Caco-2 (cell line): Measurements from ENCODE around the gene MTARC1. TPM values are rescaled to one million over a fixed set of nuclear protein-coding genes. Genes with fewer than 3 reads are reported as not detected.

Source experiments
- Bru-seq: library from RNA; stranded (reverse); fragments of 400-500 nt; gene quantifications from one replicate; lab custom pipeline; 2021; lab: Mats Ljungman, UMichigan
- BruChase-seq, 2 experiments: library from RNA; stranded (reverse); fragments of 400-500 nt; gene quantifications; one replicate each; lab custom pipeline; 2021; lab: Mats Ljungman, UMichigan
- BruUV-seq: library from RNA; stranded (reverse); fragments of 400-500 nt; replicated peaks from 2 replicates; lab custom pipeline; 2021; lab: Mats Ljungman, UMichigan
- CTCF ChIA-PET: fragments of 300-600 bp; sonication (Branson Sonifier 250); formaldehyde crosslinking; loops from one replicate; lab custom pipeline; 2022; ENCODE audit warnings: antibody characterized with exemption; lab: Charles Lee
- POLR2A ChIA-PET: fragments of 300-600 bp; sonication (Branson Sonifier 250); formaldehyde crosslinking; loops from one replicate; lab custom pipeline; 2022; ENCODE audit warnings: antibody characterized with exemption; lab: Charles Lee
- DNase-seq, 2 experiments: peaks; one replicate each; pipeline versions ENCODE4 v3.0.0 to v3.0.0-alpha.2; 2020 to 2022
- H3K27me3 ChIP-seq: replicated peaks from 2 replicates; pipeline ENCODE4 v1.6.0; 2011; ENCODE audit warnings: low read length; ENCODE audit not compliant: control insufficient read depth, insufficient read depth
- H3K36me3 ChIP-seq: 2 replicates; pipeline ENCODE4 v1.5.1; 2011; ENCODE audit warnings: low read length; ENCODE audit not compliant: control insufficient read depth, insufficient read depth
- H3K4me1 ChIP-seq: fragments of 250-450 bp; sonication (Bioruptor Pico); 2 replicates; pipeline ENCODE4 v1.5.1; 2020; ENCODE audit warnings: mild to moderate bottlenecking
- H3K4me3 ChIP-seq: 2 replicates; pipeline ENCODE4 v1.5.1; 2011; ENCODE audit warnings: low read depth, mild to moderate bottlenecking, control low read depth, low read length
- H3K9me3 ChIP-seq: fragments of 250-450 bp; sonication (Bioruptor Pico); 2 replicates; pipeline ENCODE4 v1.5.1; 2020; ENCODE audit warnings: mild to moderate bottlenecking, moderate library complexity
- H3K27ac Mint-ChIP-seq: one replicate; pipeline ENCODE4 v1.8.0; 2022; ENCODE audit warnings: mixed read lengths; ENCODE audit not compliant: unreplicated experiment
- H3K27me3 Mint-ChIP-seq: one replicate; pipeline ENCODE4 v1.8.0; 2022; ENCODE audit warnings: mixed read lengths; ENCODE audit not compliant: insufficient read depth, unreplicated experiment
- H3K36me3 Mint-ChIP-seq: one replicate; pipeline ENCODE4 v1.8.0; 2022; ENCODE audit warnings: mild to moderate bottlenecking, mixed read lengths; ENCODE audit not compliant: insufficient read depth, unreplicated experiment
- H3K4me1 Mint-ChIP-seq: one replicate; pipeline ENCODE4 v1.8.0; 2022; ENCODE audit warnings: low read depth, mixed read lengths; ENCODE audit not compliant: unreplicated experiment
- H3K4me3 Mint-ChIP-seq: one replicate; pipeline ENCODE4 v1.8.0; 2022; ENCODE audit warnings: mild to moderate bottlenecking, moderate library complexity, mixed read lengths; ENCODE audit not compliant: unreplicated experiment
- H3K9me3 Mint-ChIP-seq: one replicate; pipeline ENCODE4 v1.8.0; 2022; ENCODE audit warnings: mixed read lengths; ENCODE audit not compliant: unreplicated experiment
- CTCF ChIP-seq, 2 experiments: fragments of 200-600 bp in 1 of 2; IDR thresholded peaks; 1 replicate in 1 of 2; 2 replicates in 1 of 2; pipeline versions ENCODE4 v1.5.1 to v1.8.0; 2011 to 2022; ENCODE audit warnings: antibody characterized with exemption in 1 of 2, control low read depth in 1 of 2, inconsistent platforms in 1 of 2, low read depth in 1 of 2, low read length in 1 of 2, mild to moderate bottlenecking in 1 of 2, moderate library complexity in 1 of 2; ENCODE audit not compliant: insufficient read depth in 1 of 2, severe bottlenecking in 1 of 2, unreplicated experiment in 1 of 2
- intact Hi-C: fragments of 100-400 bp; cut with micrococcal nuclease; formaldehyde crosslinking; loops from one replicate; pipeline ENCODE4 v1.10.0; 2022; ENCODE audit not compliant: unreplicated experiment
- long read RNA-seq: library from polyadenylated mRNA; stranded (forward); transcript quantifications from one replicate; pipeline ENCODE4 v2.0.0, GENCODE V29; 2022
- total RNA-seq: library from RNA; stranded (reverse); gene quantifications from 2 replicates; pipeline ENCODE4 v1.2.3, GENCODE V29; 2022

MTARC1 gene
- total RNA-seq (88.7 and 93.0 TPM in 2 replicates), Bru-seq, nascent RNA (percentile 89 among the genes with signal in this experiment), BruChase-seq, experiment 1, labeled RNA remaining after a 2-hour chase (percentile 93 among the genes with signal in this experiment), BruChase-seq, experiment 2, labeled RNA remaining after a 6-hour chase (percentile 94 among the genes with signal in this experiment)
- long read RNA-seq, full-length matches to known transcripts = 86 of 118 reads
- long read RNA-seq, partial matches to known transcripts = 9 of 118 reads
- long read RNA-seq, other reads (novel, unspliced or antisense) = 23 of 118 reads

DNA sequence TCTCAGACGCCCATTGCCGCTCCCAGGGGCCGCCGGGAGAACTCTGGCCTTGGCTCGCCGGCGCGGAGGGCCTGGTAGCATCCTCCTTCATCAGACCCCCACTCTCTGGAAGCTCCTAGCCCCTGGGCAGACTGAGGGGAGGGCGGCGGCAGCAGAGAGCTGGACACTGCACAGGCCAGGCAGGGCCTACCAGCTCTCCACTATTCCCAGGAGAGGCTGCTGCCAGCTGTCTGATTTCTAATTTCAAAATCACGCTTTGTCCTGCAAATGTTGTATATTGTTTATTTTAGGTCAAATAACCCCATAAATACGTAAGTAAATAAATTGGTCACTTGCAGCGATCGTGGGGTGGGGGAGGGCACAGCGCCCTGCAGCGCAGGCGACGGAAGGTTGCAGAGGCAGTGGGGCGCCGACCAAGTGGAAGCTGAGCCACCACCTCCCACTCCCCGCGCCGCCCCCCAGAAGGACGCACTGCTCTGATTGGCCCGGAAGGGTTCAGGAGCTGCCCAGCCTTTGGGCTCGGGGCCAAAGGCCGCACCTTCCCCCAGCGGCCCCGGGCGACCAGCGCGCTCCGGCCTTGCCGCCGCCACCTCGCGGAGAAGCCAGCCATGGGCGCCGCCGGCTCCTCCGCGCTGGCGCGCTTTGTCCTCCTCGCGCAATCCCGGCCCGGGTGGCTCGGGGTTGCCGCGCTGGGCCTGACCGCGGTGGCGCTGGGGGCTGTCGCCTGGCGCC, at the start of gene MTARC1:
Gene MTARC1, plus strand, starts transcription at position 577 of the 732 bp plus-strand sequence. Its CDS starts 32 bp downstream, at position 609.
- CTCF ChIA-PET = interaction anchor here (0.6 to 1.7 kb wide), 4 partner anchors 10 to 415 kb away, joined by 3 to 16 read pairs (median 8); no protein-coding TSS in a partner anchor
- intact Hi-C loops = loop anchor here (1.0 to 2.0 kb wide), 2 partner anchors 17 to 402 kb away; no protein-coding TSS in a partner anchor
- H3K4me3 ChIP-seq = peak within 1 kb of the TSS; percentile 55
- H3K36me3 ChIP-seq = no peaks in the 10 kb centered on the region; the same call in none of the 2 replicates
- peaks cover 28% of the 10 kb centered on the region for H3K4me1 Mint-ChIP-seq
- no peaks in the 10 kb centered on the region for H3K9me3 ChIP-seq
- no TSS peak for BruUV-seq
- no peak for TF ChIP-seq CTCF (IDR thresholded peaks at IDR 0.05; ENCODE audit: insufficient read depth in 1 of 2, low read depth in 1 of 2, low read length in 1 of 2, severe bottlenecking in 1 of 2, unreplicated experiment in 1 of 2)
- H3K27me3 Mint-ChIP-seq = no peaks in the 10 kb centered on the region
- H3K27me3 ChIP-seq = no peaks in the 10 kb centered on the region
- POLR2A ChIA-PET = interaction anchor here (0.5 to 0.9 kb wide), 5 partner anchors 10 to 1138 kb away, joined by 3 to 8 read pairs (median 3); partner anchors contain the start of gene MTARC2
- H3K4me1 ChIP-seq = peaks cover 33% of the 10 kb centered on the region
- no peaks in the 10 kb centered on the region for H3K9me3 Mint-ChIP-seq
- peaks cover 55% of the 10 kb centered on the region for H3K36me3 Mint-ChIP-seq
- DNase-seq = peak; percentile 90 to 91
- H3K4me3 Mint-ChIP-seq = peak within 1 kb of the TSS; percentile 85
- peak within 1 kb of the TSS; percentile 81 for H3K27ac Mint-ChIP-seq

DNA sequence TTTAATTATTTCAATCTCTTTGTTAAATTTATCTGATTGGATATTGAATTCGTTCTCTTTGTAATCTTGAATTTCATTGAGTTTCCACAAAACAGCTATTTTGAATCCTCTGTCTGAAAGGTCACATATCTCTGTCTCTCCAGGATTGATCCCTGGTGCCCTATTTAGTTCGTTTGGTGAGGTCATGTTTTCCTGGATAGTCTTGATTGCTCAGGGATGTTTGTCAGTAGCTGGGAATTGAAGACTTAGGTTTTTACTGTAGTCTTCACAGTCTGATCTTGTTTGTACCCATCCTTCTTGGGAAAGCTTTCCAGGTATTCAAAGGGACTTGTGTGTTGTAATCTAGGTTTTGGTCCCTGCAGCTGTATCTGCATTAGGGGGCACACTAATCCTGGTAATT, 45.4 kb upstream of the MTARC1 start:
- H3K36me3 ChIP-seq = no peaks in the 10 kb centered on the region
- CTCF ChIA-PET = no interaction called here
- POLR2A ChIA-PET = no interaction called here
- H3K4me3 ChIP-seq = no peak overlapping the region
- H3K36me3 Mint-ChIP-seq = no peaks in the 10 kb centered on the region
- no peaks in the 10 kb centered on the region for H3K27me3 Mint-ChIP-seq
- H3K4me1 Mint-ChIP-seq = peaks cover 7% of the 10 kb centered on the region
- H3K9me3 Mint-ChIP-seq = peaks cover 7% of the 10 kb centered on the region
- no peaks in the 10 kb centered on the region for H3K27me3 ChIP-seq
- no peak for TF ChIP-seq CTCF (IDR thresholded peaks at IDR 0.05; ENCODE audit: insufficient read depth in 1 of 2, low read depth in 1 of 2, low read length in 1 of 2, severe bottlenecking in 1 of 2, unreplicated experiment in 1 of 2)
- intact Hi-C loops = no loop called here
- no peaks in the 10 kb centered on the region for H3K4me1 ChIP-seq
- no peaks in the 10 kb centered on the region; the same call in 1 of the 2 replicates for H3K9me3 ChIP-seq
- no peak overlapping the region for H3K4me3 Mint-ChIP-seq
- H3K27ac Mint-ChIP-seq = no peak overlapping the region
- BruUV-seq = no TSS peak
- no peak for DNase-seq

DNA sequence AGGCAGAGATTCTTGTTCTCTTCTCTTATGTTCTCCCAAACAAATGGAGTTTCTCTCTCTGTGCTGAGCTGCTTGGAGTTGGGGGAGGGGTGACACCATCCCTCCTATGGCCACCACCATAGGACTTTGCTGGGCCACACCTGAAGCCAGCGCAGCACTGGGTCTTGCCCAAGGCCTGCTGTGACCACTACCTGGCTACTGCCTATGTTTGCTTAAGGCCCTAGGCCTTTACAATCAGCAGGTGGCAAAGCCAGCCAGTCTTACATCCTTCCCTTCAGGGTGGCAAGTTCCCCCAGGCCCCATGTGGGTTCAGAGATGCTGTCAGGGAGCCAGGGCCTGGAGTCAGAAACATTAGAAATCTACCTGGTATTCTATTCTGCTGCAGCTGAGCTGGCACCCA, 44.9 kb upstream of the MTARC1 start:
- ChIA-PET CTCF (no interaction called here), POLR2A (no interaction called here)
- no peak overlapping the region for H3K27ac Mint-ChIP-seq
- Histone ChIP-seq H3K4me3 (no peak overlapping the region), H3K36me3 (no peaks in the 10 kb centered on the region), H3K9me3 (no peaks in the 10 kb centered on the region; the same call in 1 of the 2 replicates), H3K27me3 (no peaks in the 10 kb centered on the region), H3K4me1 (no peaks in the 10 kb centered on the region)
- H3K27me3 Mint-ChIP-seq = no peaks in the 10 kb centered on the region
- H3K9me3 Mint-ChIP-seq = peaks cover 3% of the 10 kb centered on the region
- intact Hi-C loops = no loop called here
- H3K4me3 Mint-ChIP-seq = no peak overlapping the region
- DNase-seq = no peak
- H3K36me3 Mint-ChIP-seq = no peaks in the 10 kb centered on the region
- no peak for TF ChIP-seq CTCF (IDR thresholded peaks at IDR 0.05; ENCODE audit: insufficient read depth in 1 of 2, low read depth in 1 of 2, low read length in 1 of 2, severe bottlenecking in 1 of 2, unreplicated experiment in 1 of 2)
- no TSS peak for BruUV-seq
- peaks cover 7% of the 10 kb centered on the region for H3K4me1 Mint-ChIP-seq
